ENCODE data around the gene PTPRR.
"Not testable (repeated sequence)": the region's sequence is repeated elsewhere in the genome, so short reads cannot be mapped to it uniquely, and the experiment has no call there.

The PTPRR gene

DNA sequence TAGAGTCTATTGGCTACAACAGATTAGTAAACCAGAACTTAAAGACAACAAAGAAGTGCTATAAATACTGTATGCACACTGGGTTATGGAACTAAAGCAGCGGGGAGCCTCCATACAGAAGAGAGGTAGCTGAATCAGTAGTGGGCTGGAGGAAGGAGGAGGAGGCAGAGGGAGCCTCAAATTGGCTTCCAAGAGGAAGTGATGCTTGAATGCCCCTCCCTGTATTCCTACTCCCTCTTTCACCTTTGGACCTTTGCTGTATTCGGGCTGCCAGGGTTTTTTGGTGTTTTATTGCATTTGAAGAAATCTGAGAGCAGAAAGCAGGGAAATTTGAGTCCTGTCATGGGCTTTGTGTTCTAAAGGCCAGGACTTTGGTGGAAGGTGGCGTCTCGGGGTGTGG lies 179.3 kb downstream of the PTPRR start:
- DNase-seq (ENCODE audit: low read depth, low spot score): no peak
- CTCF ChIA-PET: interaction anchor here (0.9 to 1.7 kb wide), 3 partner anchors 13 to 273 kb away, joined by 3 to 6 read pairs (median 4); no protein-coding TSS in a partner anchor
- H3K4me3 ChIP-seq (ENCODE audit: low read depth, low read length): no peak overlapping the region
- POLR2A ChIA-PET: no interaction called here
- TF ChIP-seq, protein P1, sequence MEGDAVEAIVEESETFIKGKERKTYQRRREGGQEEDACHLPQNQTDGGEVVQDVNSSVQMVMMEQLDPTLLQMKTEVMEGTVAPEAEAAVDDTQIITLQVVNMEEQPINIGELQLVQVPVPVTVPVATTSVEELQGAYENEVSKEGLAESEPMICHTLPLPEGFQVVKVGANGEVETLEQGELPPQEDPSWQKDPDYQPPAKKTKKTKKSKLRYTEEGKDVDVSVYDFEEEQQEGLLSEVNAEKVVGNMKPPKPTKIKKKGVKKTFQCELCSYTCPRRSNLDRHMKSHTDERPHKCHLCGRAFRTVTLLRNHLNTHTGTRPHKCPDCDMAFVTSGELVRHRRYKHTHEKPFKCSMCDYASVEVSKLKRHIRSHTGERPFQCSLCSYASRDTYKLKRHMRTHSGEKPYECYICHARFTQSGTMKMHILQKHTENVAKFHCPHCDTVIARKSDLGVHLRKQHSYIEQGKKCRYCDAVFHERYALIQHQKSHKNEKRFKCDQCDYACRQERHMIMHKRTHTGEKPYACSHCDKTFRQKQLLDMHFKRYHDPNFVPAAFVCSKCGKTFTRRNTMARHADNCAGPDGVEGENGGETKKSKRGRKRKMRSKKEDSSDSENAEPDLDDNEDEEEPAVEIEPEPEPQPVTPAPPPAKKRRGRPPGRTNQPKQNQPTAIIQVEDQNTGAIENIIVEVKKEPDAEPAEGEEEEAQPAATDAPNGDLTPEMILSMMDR (IDR thresholded peaks at IDR 0.05; ENCODE audit: insufficient read depth, low read length, missing control alignments): no peak

- ChIA-PET CTCF (interaction anchor here (1.4 to 2.4 kb wide), 3 partner anchors 12 to 274 kb away, joined by 3 to 6 read pairs (median 6); no protein-coding TSS in a partner anchor), POLR2A (no interaction called here)
- TF ChIP-seq, protein P1 (IDR thresholded peaks at IDR 0.05; ENCODE audit: insufficient read depth, low read length, missing control alignments): no peak
- DNase-seq (ENCODE audit: low read depth, low spot score): no peak
- H3K4me3 ChIP-seq (ENCODE audit: low read depth, low read length): no peak overlapping the region
Measured at GRCh38 chr12:70739756-70740155, 180.8 kb downstream of the PTPRR start.

- no peak for DNase-seq (ENCODE audit: low read depth, low spot score)
- TF ChIP-seq, protein P1 (IDR thresholded peaks at IDR 0.05; ENCODE audit: insufficient read depth, low read length, missing control alignments): no peak
- ChIA-PET CTCF (no interaction called here), POLR2A (no interaction called here)
- H3K4me3 ChIP-seq (ENCODE audit: low read depth, low read length): no peak overlapping the region
Measured at GRCh38 chr12:70736351-70737133, 184.0 kb downstream of the PTPRR start.

DNA sequence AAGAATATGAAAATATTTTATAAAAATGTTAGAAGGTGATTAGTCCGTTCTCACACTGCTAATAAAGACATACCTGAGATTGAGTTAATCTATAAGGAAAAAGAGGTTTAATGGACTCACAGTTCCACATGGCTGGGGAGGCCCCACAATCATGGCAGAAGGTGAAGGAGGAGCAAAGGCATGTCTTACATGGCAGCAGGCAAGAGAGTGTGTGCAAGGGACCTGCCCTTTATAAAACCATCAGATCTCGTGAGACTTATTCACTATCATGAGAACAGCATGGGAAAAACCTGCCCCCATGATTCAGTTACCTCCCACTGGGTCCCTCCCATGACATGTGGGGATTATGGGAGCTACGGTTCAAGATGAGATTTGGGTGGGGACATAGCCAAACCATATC lies 185.3 kb downstream of the PTPRR start:
- CTCF ChIA-PET: interaction anchor here (1.8 to 5.4 kb wide), 7 partner anchors 11 to 657 kb away, joined by 10 to 102 read pairs (median 29); no protein-coding TSS in a partner anchor
- DNase-seq (ENCODE audit: low read depth, low spot score); H3K4me3 ChIP-seq (ENCODE audit: low read depth, low read length); POLR2A ChIA-PET: not testable (repeated sequence)

GRCh38 chr12:70733385-70733784 lies 187.2 kb downstream of the PTPRR start:
- TF ChIP-seq, protein P1 (IDR thresholded peaks at IDR 0.05; ENCODE audit: insufficient read depth, low read length, missing control alignments): peak; percentile 62
- no peak for DNase-seq (ENCODE audit: low read depth, low spot score)
- H3K4me3 ChIP-seq (ENCODE audit: low read depth, low read length): no peak overlapping the region
- ChIA-PET CTCF (interaction anchor here (0.9 to 5.4 kb wide), 21 partner anchors 11 to 659 kb away, joined by 3 to 102 read pairs (median 9); no protein-coding TSS in a partner anchor), POLR2A (no interaction called here)

DNA sequence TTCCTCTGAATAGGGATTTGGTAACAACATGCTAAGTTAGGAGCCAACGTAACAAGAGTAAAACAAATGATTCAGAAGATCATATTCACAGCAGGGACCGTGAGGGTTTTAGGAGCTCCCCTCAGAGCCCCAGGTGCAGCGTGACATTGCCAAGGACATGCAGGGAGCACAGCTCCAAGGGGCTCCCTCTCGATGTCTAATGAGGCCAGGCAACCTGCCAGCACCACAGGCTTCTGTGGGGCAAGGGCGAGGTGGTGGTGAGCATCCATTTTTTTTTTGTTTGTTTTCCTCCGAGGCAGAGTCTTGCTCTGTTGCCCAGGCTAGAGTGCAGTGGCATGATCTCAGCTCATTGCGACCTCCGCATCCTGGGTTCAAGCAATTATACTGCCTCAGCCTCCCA lies 188.3 kb downstream of the PTPRR start:
- TF ChIP-seq, protein P1 (IDR thresholded peaks at IDR 0.05; ENCODE audit: insufficient read depth, low read length, missing control alignments): no peak
- POLR2A ChIA-PET: no interaction called here
- H3K4me3 ChIP-seq (ENCODE audit: low read depth, low read length): no peak overlapping the region
- no peak for DNase-seq (ENCODE audit: low read depth, low spot score)
- CTCF ChIA-PET: interaction anchor here (0.6 to 5.4 kb wide), 21 partner anchors 10 to 1522 kb away, joined by 3 to 102 read pairs (median 5); no protein-coding TSS in a partner anchor
